ENCODE measurements around the gene SLC30A3.

GRCh38 chr2:27270670-27271069, 7.8 kb upstream of the SLC30A3 start:
- TF ChIP-seq EP300 (IDR thresholded peaks at IDR 0.05) (no peak), CTCF (IDR thresholded peaks at IDR 0.05) (no peak)
